HG02588 (cell line): ENCODE data around the gene MGMT.

Experiments used
- ATAC-seq: cut with Tn5 transposase; IDR thresholded peaks from one replicate; pipeline ENCODE4 v1.9.1; 2021; ENCODE audit warnings: mild to moderate bottlenecking, moderate library complexity; ENCODE audit not compliant: unreplicated experiment

Gene MGMT

DNA sequence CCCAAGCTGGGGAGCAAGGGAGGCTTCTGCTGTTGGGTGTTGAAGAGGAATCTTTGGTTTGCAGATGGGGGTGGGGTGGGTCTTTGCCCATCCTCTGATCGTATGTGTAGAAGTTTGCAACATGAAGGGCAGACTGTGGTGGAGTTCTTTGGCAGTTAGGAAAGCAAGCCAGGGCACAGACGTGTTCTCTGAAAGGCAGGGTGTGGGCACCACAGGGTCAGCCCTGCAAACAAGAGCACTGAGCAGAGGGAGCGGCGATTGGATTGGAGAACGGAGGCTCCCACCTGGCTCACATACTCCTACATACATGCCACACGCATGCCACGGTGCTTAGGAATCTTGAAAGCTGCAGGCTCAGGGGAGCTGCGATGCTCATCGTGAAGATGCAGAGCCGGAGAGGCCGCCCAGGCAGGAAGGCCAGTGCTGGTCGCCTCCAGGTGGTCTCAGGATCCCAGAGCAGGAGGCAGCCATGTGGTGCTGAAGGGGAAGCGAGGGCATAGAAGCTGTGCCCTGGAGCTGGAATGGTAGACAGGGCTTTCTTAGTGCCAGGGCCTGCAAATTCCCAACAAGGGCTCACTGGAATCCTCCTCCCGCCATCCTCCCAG lies 149.0 kb downstream of the MGMT start:
- ATAC-seq: no peak

DNA sequence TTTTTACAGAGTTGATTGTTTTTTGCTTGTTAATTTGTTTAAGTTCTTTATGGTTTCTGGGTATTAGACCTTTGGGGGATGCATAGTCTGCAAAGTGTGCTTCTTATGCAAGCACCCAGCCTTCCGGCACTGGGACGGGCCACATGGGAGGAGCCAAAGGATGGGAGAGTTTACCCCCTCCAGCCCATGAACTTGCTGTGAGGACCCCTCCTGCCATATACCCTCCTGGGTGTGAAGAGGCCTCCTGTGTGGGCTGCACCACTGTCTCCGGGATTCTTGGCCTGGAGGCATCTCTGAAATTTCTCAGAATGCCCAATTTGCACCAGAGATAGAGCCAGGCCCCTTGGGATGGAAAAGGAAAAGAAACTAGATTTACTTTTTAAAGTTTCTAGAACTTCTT lies 150.7 kb downstream of the MGMT start:
- ATAC-seq: no peak

DNA sequence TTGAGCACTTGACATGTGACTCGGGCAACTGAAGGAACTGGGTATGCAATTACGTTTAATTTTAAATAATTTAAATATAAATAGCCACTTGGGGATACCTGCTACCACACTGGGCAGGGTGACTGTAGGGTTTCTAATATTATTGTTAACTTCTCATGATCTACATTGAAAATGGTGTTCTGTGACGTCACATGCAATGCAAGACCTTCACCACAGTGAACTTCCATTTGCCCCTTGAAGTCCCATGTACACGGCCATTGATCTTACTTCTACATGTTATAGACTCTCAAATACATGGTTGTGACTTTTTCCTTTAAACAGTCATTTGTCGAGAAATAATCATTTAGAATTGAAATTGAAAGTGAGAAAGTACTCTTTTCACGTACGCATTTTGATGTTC lies 154.0 kb downstream of the MGMT start:
- ATAC-seq: no peak

DNA sequence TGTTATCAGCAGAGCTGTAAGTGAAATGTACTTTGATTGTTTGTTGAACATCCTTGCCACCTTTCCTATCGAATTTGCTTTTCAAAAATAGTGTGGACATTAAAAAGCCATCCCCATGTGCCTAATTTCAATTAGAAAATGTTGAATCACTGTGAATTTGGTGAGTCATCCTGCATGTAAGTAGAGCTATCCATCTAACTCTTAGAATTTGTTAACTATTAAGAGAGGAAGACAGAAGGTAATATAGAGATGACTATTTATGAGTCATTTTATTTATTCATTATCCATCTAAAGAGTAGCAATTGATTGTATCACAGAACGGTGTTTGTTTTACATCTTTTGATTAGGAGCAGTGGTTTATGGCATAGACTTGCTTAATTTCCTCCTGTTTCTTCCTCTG lies 154.7 kb downstream of the MGMT start:
- no peak for ATAC-seq

DNA sequence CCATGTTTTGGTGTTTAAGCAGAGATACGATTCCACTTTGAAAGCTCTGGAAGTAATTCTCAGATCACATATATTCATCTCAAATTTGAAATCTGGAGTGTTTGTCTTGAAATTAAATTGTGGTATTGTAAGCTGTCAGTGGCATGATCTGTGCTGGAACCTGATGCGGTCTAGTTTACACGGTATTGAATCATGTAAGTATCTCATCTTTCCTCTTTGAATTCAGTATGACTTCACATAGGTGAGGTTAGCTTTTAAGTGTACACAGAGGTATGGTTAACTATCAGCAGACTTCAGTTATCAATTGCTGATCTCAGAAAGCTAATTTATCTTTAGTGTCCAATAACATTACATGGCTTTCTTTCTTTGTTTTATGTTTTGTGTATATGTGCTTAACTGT lies 155.2 kb downstream of the MGMT start:
- ATAC-seq: no peak

DNA sequence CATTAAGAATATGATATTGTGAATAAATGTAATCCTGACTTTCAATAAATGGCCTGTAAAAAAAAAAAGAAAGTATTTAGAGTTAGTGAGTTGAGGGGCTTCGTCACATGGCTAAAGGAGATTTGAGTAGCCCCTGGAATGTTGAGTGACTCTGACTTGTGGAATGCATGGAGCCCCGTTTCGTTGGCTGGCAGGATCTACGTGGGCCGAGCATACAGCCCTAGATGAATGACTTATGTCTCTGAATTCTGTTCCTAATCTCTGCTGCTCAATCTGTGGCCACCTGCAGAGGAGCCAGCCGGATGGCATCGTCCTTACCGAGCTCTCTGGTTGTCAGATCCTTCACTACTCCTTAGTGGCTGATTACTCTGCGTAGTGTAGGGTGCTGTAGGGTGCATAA lies 155.7 kb downstream of the MGMT start:
- ATAC-seq: no peak

DNA sequence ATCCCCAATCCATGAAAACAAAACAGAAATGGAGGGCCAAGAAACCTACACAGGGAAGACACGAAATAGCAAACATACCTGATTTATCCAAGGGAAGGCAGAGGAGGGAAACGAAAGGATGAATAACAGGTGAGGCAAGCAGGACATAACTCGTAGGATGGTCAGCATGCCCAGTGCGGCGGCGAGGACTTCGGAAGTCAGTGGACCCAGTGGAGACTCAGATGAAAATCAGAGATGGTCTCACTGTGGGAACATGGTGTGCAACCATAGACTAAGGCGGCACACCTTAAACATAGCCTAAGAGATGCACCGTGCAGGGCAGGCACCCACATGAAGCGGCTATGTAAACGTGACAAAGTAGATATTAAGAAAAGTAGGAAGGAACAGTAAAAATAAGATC lies 157.5 kb downstream of the MGMT start:
- ATAC-seq: no peak

DNA sequence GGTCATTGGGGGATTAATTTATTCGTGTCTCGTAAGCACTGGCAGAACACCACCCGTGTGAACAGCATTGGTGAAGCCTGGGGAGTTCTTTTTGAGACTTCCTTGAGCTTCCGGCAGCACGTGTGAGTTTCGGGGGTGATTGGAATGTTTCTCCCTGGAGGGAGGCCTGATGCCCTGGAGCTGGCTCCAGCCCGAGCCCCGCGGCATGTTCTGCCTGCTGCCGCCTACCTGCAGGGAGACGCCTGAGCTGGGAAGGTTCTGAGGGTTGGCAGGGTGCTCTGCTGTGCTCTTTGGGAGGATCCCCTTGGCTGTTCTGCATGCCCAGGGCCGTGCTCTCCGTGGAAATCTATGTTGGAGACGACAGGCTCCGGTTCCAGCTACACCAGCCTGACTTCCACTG lies 159.3 kb downstream of the MGMT start:
- no peak for ATAC-seq

DNA sequence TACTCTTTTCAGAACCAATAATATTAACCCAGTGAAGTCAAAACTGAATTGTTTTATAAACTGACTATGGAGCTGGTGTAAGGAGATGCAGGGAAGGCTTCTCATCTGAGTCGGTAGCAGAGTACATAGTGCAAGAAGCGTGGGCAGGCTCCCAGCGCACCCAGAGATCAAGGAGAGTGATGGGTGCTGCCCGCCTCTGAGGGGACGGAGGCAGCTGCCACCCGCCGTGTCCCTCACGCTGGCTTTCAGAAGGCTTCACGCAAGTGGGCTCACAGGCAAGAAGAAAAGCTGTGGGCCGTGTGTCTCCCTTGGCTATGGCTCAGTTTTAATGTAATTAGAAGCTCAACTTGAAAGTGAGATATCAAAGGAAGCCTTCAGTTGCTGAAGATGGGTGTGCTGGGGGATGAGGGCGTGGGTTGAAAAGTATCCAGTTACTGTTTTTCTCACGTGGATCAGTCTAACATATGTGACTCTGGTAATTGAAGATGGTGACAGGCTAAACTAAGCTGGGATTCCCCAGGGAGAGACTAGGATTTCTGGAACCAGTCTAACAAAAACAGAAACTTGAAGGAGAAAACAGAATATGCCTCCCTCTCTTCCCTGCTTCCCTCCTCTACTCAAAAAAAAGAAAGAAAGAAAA lies 159.9 kb downstream of the MGMT start:
- no peak for ATAC-seq

DNA sequence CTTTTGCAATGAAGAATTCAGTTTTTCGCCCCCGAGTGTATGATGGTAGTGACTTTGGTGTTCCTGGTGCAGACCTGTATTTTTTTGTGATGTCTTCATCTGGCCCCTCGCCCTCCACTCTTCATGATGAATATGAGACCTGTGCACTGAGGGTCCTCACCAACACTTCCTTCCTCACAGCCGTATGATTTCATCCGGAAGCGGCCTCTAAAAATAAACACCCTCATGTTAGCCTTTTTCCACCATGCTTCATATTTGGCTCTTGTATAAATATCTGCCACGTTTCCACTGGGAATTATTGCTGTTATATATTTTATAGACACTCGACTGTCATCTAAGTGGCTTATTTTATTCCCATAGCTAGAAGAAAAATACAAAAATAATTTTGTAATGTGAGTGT lies 160.4 kb downstream of the MGMT start:
- no peak for ATAC-seq

DNA sequence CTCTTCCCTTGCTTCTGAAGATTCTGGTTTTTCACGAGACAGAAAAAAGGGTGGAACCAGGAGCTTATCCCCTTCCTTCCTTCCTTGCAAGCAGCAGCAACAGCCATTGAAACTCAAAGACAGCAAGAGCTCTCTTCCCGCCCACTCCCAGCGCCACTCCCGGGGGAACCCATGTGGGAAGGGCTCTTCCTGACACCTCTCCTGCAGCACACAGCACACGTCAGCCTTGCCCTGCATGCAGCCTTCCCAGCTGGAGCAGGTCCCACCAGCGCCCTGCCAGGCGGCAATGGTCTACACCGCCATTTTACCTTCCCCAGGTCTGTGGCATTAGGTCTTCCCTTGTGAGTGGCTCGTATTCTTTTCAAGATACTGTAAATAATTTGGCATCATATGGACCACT lies 161.8 kb downstream of the MGMT start:
- ATAC-seq: no peak

DNA sequence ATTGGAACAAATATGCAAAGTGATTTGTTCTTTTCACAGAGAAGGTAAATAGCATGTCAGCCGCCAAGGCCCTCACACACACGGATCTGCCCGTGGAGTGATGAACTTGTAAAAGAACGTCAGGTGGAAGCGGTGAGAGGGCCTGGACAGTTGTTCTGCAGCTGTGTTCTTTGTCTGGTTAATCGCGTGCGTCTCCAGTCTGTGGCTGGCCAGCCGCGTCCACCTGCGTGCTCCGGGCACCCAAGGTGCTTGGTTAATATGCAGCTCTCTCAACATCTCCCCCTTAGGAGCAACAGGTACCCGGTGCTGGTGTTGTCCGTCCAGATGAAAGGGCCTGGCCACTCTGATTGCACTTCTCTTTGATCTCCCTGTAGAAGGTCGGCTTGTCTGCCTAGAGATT lies 162.9 kb downstream of the MGMT start:
- no peak for ATAC-seq

DNA sequence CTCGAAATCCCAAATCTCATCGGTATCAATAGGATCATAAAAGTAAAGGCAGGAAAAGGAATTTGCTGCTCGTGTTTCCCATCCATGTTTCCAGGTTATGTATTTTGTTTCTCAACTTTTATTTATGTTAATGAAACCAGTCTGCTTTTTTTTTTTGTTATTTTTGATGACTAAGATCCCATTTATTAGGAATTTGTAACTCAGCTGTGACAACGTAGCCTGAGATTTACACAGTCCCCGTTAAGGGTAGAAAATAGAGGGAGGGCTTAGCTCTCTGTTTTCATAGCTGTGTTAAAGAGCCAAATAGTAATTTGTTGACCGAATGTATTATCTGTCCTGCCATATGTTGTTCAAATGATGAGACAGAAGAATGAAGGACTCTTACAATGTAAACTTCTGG lies 164.0 kb downstream of the MGMT start:
- no peak for ATAC-seq

DNA sequence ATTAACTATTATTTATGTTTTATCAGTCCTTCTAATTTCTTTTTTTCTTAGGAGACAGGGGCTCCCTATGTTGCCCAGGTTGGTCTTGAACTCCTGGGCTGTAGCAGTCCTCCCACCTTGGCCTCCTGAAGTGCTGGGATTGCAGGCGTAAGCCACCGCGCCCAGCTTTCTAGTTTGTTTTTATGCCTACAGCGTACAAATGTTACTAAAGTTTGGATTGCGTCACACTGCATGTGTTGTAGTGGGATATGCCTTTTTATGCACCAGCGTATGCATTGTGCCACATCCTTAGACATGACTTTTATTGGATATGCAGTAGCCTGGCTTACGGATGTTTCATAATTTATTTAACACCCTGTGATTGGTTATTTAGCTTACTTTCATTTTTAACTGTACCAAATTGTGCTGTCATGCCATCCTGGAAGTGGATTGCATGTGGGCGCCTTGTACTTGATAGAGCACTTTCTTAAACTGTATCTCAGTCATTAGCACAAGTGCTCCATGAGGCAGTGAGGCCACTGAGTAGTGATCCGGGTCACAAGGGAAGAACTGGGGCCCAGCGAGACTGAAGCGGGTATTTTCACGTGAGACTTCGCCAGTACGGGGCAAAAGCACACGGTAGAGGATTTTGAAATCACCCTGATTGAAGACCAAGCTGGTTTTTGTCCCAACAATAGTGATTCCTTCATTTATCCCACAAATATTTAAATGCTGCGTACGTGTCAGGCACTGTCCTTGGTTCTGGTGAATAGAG lies 165.0 kb downstream of the MGMT start:
- no peak for ATAC-seq

DNA sequence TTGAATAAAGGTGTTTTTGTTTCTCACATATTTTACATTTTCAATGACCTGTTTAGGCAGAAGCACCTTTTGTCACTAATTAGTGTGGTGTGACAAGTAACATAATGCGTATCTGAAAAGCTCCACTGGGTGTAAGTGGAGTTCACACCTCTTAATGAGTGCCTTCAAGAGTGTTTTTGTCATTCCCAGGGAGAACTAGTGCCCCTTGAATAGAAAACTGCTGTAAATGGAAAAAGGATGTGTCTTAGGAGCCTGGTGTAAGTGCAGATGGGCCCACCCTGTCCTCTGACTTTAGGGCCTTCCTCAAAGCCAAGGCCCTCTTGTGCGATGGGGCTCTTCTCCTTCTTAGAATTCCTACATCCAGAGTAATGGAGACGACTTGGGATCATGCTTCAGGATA lies 170.0 kb downstream of the MGMT start:
- no peak for ATAC-seq

DNA sequence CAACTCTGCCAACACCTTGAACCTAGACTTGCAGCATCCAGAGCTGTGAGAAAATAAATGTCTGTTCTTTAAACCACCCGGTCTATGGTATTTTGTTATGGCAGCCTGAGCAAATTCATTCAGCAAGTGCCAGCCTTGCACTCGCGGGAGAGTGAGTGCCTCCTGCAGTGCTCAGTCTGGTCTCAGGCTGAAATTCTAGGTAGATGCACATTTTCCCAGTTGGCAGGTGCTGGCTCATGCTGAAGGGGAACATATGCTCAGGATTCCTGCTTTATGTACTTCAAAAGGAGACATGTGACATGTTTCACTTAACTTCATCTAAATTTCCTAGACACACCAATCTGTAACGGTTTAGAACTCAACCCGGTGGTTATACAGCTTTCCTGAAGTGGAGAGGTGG lies 170.8 kb downstream of the MGMT start:
- ATAC-seq: no peak

DNA sequence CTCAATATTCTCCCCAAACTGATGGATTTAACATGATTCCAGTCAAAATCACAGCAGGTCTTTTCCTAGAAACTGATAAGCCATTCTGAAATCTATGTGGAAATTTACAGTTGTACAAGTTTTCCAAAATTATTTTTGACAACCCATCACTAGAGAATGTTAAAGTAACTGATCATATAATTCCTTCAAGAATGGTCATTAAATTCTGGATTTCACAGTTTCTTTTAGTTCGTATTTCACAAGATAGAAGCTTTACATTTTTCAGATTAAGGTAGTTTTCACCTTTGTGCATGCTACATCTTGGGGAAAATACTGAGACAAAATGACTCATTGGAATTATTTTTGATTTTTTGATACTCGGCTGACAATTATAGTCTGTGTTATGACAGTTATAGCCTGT lies 174.3 kb downstream of the MGMT start:
- no peak for ATAC-seq

DNA sequence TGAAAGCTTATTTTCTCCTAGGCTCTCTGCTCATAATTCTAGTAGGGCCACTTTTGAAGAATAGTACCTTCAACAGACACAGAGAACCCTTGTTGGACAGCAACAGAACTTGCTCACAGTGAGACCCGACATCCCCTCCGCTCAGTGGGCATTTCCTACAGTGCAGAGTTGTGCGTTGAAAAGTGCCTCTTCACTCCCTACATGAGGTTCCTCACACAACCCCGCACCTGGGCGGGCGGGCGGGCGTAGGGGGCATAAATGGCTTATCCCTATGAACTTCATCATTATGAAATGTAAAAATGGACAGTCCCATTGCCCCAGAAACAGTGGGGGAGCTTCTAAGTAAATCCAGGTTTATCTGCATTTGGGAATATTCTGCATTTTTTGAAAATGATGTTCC lies 174.9 kb downstream of the MGMT start:
- ATAC-seq: no peak

DNA sequence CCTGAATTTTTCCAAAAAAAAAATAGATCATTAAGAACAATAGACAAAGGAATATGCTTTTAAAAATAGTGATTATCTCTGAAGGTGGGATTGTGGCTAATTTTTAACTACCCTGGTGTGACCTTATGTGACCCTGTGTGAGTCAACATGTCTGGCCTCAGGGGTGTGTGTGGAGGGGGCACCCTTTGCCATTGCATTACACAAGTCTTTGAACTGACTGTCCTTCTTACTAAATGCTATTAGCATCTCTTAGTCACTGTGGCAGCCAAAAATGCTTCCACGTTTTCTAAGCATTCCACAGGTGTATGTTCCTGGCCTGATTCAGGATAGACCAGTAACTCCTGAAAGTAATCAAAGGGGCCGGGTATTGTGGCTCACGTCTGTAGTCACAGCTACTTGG lies 175.4 kb downstream of the MGMT start:
- ATAC-seq: no peak

DNA sequence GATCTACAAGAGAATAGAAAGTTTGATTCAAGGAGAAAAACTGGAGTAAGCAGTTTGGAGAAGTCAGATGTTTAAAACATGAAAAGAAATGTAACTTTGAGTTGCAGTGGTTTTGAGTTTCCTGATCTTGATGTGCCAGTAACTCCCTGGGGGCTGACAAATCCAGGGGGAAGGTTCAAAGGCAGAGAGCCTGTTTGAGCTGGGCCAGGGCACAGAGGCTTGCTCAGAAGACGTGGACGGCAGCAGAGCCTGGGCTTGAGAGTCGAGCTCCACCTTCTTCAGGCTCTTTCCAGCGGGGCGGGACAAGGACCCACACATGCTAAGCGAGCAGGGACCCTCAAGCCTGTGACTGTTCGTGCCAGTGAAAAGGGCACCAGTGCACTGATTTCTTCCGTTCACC lies 176.2 kb downstream of the MGMT start:
- ATAC-seq: no peak

DNA sequence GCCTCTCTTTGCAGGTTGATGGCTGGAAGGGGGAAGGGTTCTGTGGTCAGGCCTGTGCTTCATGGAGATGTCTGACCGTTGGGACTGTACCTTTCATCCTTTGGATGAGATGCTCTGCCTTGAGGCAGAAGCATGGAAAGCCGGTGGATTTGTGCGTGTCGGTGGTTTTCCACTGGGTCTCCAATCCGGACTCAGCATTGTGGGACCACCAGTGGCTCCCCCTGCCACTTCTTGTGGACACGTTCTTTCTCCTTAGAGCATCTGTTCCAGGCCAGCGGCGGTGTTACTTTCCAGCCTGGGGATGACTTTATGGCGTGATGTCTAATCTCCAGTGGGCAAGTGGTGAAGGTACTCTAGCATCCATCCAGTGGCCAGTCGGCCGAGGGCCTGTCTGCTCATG lies 178.4 kb downstream of the MGMT start:
- no peak for ATAC-seq

DNA sequence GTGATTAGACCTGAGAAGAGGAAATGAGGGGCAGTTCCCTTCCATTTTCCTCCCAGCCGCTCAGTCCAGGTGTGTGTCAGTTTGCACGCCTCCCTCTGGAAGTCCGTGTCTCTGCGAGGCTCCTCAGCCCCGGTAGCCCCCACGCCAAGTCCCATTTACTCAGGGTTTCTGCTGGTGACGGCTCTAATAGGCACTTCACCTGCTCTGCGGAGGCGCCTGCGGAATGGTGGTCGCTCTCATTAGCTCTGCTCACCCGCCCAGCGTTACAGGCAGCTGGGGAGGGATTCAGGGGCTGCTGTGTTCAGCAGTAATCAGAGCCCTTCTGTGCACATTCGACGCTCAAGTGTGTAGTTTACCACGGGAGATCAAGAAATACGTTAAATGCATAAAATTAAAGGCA lies 179.9 kb downstream of the MGMT start:
- ATAC-seq: no peak

DNA sequence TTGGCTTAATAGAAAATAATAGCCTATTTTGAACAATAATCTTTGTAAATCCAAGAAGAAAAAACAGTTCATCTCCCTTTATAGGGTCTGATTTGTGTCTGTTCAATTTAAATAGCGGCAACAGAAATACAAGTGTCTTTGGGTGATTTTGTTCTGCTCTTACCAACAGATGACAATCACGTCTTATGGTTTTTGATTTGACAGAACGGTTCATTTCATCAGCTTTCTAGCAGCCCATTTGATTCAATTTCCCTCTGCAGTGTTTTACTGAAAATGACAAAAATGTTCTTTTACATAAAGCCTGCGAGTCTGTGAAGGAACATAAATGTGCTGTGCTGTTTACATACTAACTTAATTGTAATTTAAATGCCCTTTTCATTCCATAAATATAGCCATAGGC lies 180.5 kb downstream of the MGMT start:
- no peak for ATAC-seq
